Measurements from ENCODE around the gene PFN3. TPM values are rescaled to one million over a fixed set of nuclear protein-coding genes. Genes with fewer than 3 reads are reported as not detected.

Gene PFN3
- total and polyA plus RNA-seq, 2 of the 13 experiments (the other 11 are each of a cell fraction or from before 2014, with no cell fraction given), result not detected

DNA sequence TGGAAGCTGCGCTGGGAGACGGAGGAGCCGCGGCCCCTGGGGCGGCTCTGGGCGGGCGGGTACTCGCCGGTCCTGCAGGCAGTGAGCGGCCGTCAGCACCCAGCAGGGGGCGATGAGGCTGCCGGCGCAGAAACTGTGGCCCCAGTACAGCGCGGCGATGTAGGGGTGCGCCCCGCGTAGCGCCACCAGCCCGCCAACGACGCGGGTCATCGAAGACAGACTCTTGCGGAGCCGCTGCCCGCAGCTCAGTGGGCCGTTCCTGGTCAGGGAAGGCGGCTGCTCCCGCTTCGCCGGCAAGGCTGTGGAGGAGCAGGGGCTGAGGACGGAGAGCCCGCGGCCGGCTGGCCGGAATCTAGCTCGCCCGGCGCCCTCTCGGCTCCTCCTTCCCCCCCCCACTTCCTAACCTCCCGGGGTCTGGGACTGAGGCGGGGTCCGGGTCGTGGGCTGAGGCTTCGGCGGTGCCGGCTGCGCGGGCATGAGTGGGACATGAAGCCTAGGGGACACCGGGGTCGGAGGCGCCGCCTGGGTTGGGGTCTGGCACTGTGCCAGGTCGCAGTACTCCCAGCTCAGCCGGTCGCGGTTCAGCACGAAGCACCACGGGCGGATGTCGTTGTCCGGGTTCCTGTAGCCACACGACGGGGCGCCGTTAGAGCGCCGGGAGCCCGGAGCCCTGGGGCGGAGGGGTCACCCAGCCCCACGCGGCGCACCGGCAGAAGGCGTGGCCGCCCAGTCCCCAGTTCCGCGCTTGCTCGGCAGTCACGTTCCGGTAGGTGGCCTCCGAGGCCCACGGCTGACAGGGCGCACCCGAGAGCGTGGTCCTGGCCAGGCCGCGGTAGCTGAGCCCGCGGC is 3.6 kb upstream of the PFN3 start (continued):
- TF ChIP-seq, protein P1, sequence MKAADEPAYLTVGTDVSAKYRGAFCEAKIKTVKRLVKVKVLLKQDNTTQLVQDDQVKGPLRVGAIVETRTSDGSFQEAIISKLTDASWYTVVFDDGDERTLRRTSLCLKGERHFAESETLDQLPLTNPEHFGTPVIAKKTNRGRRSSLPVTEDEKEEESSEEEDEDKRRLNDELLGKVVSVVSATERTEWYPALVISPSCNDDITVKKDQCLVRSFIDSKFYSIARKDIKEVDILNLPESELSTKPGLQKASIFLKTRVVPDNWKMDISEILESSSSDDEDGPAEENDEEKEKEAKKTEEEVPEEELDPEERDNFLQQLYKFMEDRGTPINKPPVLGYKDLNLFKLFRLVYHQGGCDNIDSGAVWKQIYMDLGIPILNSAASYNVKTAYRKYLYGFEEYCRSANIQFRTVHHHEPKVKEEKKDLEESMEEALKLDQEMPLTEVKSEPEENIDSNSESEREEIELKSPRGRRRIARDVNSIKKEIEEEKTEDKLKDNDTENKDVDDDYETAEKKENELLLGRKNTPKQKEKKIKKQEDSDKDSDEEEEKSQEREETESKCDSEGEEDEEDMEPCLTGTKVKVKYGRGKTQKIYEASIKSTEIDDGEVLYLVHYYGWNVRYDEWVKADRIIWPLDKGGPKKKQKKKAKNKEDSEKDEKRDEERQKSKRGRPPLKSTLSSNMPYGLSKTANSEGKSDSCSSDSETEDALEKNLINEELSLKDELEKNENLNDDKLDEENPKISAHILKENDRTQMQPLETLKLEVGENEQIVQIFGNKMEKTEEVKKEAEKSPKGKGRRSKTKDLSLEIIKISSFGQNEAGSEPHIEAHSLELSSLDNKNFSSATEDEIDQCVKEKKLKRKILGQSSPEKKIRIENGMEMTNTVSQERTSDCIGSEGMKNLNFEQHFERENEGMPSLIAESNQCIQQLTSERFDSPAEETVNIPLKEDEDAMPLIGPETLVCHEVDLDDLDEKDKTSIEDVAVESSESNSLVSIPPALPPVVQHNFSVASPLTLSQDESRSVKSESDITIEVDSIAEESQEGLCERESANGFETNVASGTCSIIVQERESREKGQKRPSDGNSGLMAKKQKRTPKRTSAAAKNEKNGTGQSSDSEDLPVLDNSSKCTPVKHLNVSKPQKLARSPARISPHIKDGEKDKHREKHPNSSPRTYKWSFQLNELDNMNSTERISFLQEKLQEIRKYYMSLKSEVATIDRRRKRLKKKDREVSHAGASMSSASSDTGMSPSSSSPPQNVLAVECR (CRISPR knock-in tag; IDR thresholded peaks at IDR 0.05; ENCODE audit: borderline replicate concordance), result peak; percentile 56; the same call in 1 of the 2 replicates
- TF ChIP-seq, protein P2, sequence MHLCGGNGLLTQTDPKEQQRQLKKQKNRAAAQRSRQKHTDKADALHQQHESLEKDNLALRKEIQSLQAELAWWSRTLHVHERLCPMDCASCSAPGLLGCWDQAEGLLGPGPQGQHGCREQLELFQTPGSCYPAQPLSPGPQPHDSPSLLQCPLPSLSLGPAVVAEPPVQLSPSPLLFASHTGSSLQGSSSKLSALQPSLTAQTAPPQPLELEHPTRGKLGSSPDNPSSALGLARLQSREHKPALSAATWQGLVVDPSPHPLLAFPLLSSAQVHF (CRISPR knock-in tag; IDR thresholded peaks at IDR 0.05), result 0 out of 2 replicates have a peak, but pooled peaks have one; percentile 15
- TF ChIP-seq, protein P3, sequence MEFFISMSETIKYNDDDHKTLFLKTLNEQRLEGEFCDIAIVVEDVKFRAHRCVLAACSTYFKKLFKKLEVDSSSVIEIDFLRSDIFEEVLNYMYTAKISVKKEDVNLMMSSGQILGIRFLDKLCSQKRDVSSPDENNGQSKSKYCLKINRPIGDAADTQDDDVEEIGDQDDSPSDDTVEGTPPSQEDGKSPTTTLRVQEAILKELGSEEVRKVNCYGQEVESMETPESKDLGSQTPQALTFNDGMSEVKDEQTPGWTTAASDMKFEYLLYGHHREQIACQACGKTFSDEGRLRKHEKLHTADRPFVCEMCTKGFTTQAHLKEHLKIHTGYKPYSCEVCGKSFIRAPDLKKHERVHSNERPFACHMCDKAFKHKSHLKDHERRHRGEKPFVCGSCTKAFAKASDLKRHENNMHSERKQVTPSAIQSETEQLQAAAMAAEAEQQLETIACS (CRISPR knock-in tag; IDR thresholded peaks at IDR 0.05), result 0 out of 2 replicates have a peak, but pooled peaks have one; percentile 42
- no peak for TF ChIP-seq CCAR2 (optimal IDR thresholded peaks at IDR 0.05; ENCODE audit: low read depth, low read length)
- TF ChIP-seq HDAC1 (CRISPR knock-in tag; IDR thresholded peaks at IDR 0.05), result peak; percentile 38
- TF ChIP-seq, protein P4, sequence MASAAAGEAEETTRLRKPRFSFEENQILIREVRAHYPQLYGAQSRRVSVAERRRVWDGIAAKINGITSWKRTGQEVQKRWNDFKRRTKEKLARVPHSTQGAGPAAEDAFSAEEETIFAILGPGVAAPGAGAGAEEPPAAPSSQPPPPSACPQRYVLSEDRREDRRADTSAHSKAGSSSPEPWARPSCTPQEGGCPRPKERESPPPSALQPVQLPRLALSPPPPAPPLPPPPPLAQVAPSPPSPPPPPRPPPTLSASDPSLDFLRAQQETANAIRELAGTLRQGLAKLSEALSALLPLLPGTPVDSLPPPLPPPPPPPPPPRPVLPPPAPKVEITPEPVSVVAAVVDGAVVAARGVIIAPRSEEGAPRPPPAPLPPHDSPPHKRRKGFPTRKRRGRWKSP (CRISPR knock-in tag; IDR thresholded peaks at IDR 0.05), result peak; percentile 99
- peak; percentile 49; the same call in 1 of the 2 replicates for TF ChIP-seq ZNF235 (CRISPR knock-in tag; IDR thresholded peaks at IDR 0.05; ENCODE audit: borderline replicate concordance)
- TF ChIP-seq DNMT1 (CRISPR knock-in tag; IDR thresholded peaks at IDR 0.05), result no peak
- TF ChIP-seq ZFY (CRISPR knock-in tag; IDR thresholded peaks at IDR 0.05), result peak; percentile 53; the same call in 1 of the 2 replicates
- TF ChIP-seq, protein P5, sequence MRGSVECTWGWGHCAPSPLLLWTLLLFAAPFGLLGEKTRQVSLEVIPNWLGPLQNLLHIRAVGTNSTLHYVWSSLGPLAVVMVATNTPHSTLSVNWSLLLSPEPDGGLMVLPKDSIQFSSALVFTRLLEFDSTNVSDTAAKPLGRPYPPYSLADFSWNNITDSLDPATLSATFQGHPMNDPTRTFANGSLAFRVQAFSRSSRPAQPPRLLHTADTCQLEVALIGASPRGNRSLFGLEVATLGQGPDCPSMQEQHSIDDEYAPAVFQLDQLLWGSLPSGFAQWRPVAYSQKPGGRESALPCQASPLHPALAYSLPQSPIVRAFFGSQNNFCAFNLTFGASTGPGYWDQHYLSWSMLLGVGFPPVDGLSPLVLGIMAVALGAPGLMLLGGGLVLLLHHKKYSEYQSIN (CRISPR knock-in tag; IDR thresholded peaks at IDR 0.05; ENCODE audit: borderline replicate concordance), result no peak
- peak; percentile 64; the same call in 1 of the 2 replicates for TF ChIP-seq ZNF558 (CRISPR knock-in tag; IDR thresholded peaks at IDR 0.05; ENCODE audit: borderline replicate concordance)
- TF ChIP-seq PHF20 (CRISPR knock-in tag; IDR thresholded peaks at IDR 0.05), result 0 out of 2 replicates have a peak, but pooled peaks have one; percentile 24
- TF ChIP-seq, protein P6, sequence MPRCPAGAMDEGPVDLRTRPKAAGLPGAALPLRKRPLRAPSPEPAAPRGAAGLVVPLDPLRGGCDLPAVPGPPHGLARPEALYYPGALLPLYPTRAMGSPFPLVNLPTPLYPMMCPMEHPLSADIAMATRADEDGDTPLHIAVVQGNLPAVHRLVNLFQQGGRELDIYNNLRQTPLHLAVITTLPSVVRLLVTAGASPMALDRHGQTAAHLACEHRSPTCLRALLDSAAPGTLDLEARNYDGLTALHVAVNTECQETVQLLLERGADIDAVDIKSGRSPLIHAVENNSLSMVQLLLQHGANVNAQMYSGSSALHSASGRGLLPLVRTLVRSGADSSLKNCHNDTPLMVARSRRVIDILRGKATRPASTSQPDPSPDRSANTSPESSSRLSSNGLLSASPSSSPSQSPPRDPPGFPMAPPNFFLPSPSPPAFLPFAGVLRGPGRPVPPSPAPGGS (CRISPR knock-in tag; IDR thresholded peaks at IDR 0.05), result peak; percentile 71; the same call in 1 of the 2 replicates

Measured in HepG2 (cell line).